D341Med (cell line): ENCODE measurements around the gene ALPP.
"Not testable (repeated sequence)": the region's sequence is repeated elsewhere in the genome, so short reads cannot be mapped to it uniquely, and the experiment has no call there.

ENCODE experiments used
- DNase-seq: peaks from one replicate; pipeline ENCODE4 v3.0.0; 2012; ENCODE audit warnings: low spot score

Gene ALPP

GRCh38 chr2:232341061-232341738 lies 37.4 kb upstream of the ALPP start:
- no peak for DNase-seq

- DNase-seq: no peak
Measured at GRCh38 chr2:232341739-232342126, 36.8 kb upstream of the ALPP start.

GRCh38 chr2:232342635-232343565 lies 35.7 kb upstream of the ALPP start:
- no peak for DNase-seq

GRCh38 chr2:232343821-232344220 lies 34.7 kb upstream of the ALPP start:
- DNase-seq: no peak

- DNase-seq: no peak
Measured at GRCh38 chr2:232345251-232345650, 33.3 kb upstream of the ALPP start.

GRCh38 chr2:232347369-232347768 lies 31.2 kb upstream of the ALPP start:
- DNase-seq: no peak

GRCh38 chr2:232348936-232349335 lies 29.6 kb upstream of the ALPP start:
- no peak for DNase-seq

GRCh38 chr2:232349546-232349945 lies 29.0 kb upstream of the ALPP start:
- DNase-seq: no peak

- DNase-seq: no peak
Measured at GRCh38 chr2:232349946-232350635, 28.5 kb upstream of the ALPP start.

- no peak for DNase-seq
Measured at GRCh38 chr2:232350804-232351685, 27.5 kb upstream of the ALPP start.

- no peak for DNase-seq
Measured at GRCh38 chr2:232351686-232352510, 26.7 kb upstream of the ALPP start.

GRCh38 chr2:232352511-232353091 lies 25.9 kb upstream of the ALPP start:
- no peak for DNase-seq

- DNase-seq: no peak
Measured at GRCh38 chr2:232353096-232353495, 25.5 kb upstream of the ALPP start.

GRCh38 chr2:232353660-232354059 lies 24.9 kb upstream of the ALPP start:
- DNase-seq: no peak

GRCh38 chr2:232354069-232354468 lies 24.5 kb upstream of the ALPP start:
- DNase-seq: no peak

GRCh38 chr2:232361646-232362045 lies 16.9 kb upstream of the ALPP start:
- no peak for DNase-seq

- no peak for DNase-seq
Measured at GRCh38 chr2:232362174-232362900, 16.2 kb upstream of the ALPP start.

GRCh38 chr2:232363064-232363783 lies 15.3 kb upstream of the ALPP start:
- not testable (repeated sequence) for DNase-seq
